GM12878 (cell line): ENCODE measurements around the gene LTB4R2.

ENCODE experiments used
- CREB1 ChIP-seq: IDR thresholded peaks from 2 replicates; pipeline ENCODE4 v1.6.1; 2012; ENCODE audit warnings: low read depth, mild to moderate bottlenecking, inconsistent platforms
- CTCF ChIP-seq, 3 experiments: IDR thresholded peaks in 2 of 3; conservative IDR thresholded peaks in 1 of 3; 2 replicates each; pipeline ENCODE4 v1.5.1; 2011; ENCODE audit warnings: low read depth in 3 of 3, low read length in 3 of 3, mild to moderate bottlenecking in 3 of 3, control low read depth in 2 of 3, moderate library complexity in 2 of 3, inconsistent platforms in 1 of 3, mixed read lengths in 1 of 3; ENCODE audit not compliant: control insufficient read depth in 2 of 3, insufficient read depth in 1 of 3; ENCODE audit errors: extremely low read depth in 1 of 3
- HCFC1 ChIP-seq: fragments of 150-350 bp; IDR thresholded peaks from 2 replicates; pipeline ENCODE4 v1.6.1; 2014; ENCODE audit warnings: low read length
- MAX ChIP-seq: IDR thresholded peaks from 2 replicates; pipeline ENCODE4 v1.6.1; 2012; ENCODE audit warnings: low read depth, low read length, improper control_type of control experiment
- MEF2A ChIP-seq: IDR thresholded peaks from 2 replicates; pipeline ENCODE4 v1.6.1; 2011; ENCODE audit warnings: low read depth, mild to moderate bottlenecking, low read length, moderate library complexity; ENCODE audit not compliant: insufficient read depth
- MEF2B ChIP-seq: fragments of 450-650 bp; IDR thresholded peaks from 2 replicates; pipeline ENCODE4 v1.6.1; 2018; ENCODE audit warnings: mild to moderate bottlenecking, moderate library complexity; ENCODE audit not compliant: partially characterized antibody, poor library complexity, severe bottlenecking
- NRF1 ChIP-seq: conservative IDR thresholded peaks from 2 replicates; pipeline ENCODE4 v1.6.1; 2011; ENCODE audit warnings: mild to moderate bottlenecking, low read depth, low read length, improper control_type of control experiment
- POLR2A ChIP-seq: IDR thresholded peaks from 2 replicates; pipeline ENCODE4 v1.6.1; 2011; ENCODE audit warnings: low read depth, mild to moderate bottlenecking, low read length
- POLR2AphosphoS2 ChIP-seq: IDR thresholded peaks from 2 replicates; pipeline ENCODE4 v1.6.1; 2011; ENCODE audit warnings: low read depth, mild to moderate bottlenecking, low read length, improper control_type of control experiment, moderate library complexity
- RB1 ChIP-seq: fragments of 450-650 bp; formaldehyde crosslinking; IDR thresholded peaks from 2 replicates; pipeline ENCODE4 v1.6.1; 2017; ENCODE audit warnings: mild to moderate bottlenecking, borderline replicate concordance
- RBBP5 ChIP-seq: fragments of 200-600 bp; sonication (generic); conservative IDR thresholded peaks from 2 replicates; pipeline ENCODE4 v1.6.1; 2016
- SP1 ChIP-seq: IDR thresholded peaks from one replicate; pipeline ENCODE4 v1.6.1; 2011; ENCODE audit warnings: low read depth, low read length
- TAF1 ChIP-seq: IDR thresholded peaks from 2 replicates; pipeline ENCODE4 v1.6.1; 2011; ENCODE audit warnings: mild to moderate bottlenecking, low read depth, low read length, borderline replicate concordance
- TF ChIP-seq, protein P1 (sequence below): IDR thresholded peaks from 2 replicates; pipeline ENCODE4 v1.6.1; 2012; ENCODE audit warnings: mild to moderate bottlenecking, low read depth, low read length

DNA sequence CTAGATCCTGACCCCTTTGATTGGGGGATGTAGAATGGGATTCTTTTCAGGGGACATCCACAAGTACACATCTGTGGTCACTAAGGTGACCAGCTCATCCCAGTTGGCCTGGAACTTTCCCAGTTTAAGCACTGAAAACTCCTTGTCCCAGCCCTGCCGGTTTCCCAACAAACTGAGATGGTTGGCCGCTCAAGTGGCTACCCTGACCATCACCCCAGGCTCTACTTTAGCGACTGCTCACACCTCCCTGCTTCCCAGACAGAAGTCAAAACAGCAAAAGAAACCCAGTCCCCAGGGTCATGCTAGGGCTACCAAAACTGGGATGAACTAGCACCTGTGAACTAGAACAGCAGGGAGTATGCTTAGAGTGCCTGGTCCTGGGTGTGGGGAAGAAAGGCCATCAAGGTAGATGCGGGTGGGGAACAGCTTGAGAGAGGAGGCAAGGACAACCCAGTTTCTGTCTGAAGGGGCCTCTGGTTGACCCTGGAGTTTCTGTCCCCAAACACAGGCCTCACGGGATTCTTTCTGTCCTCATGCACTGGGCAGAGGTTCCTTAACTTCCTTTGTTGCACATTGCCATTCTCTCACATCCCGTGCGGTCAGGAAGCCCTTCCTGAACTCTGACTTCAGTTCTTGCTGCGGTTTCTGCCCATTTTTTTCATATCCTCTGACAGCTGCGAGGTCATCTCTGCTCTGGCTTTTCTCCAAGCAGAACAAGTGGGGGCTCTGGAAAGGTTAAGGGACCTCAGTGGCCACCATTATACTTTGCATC, 3.0 kb downstream of the LTB4R2 start:
- TF ChIP-seq CTCF (IDR thresholded peaks at IDR 0.05 in 2 of 3, conservative IDR thresholded peaks at IDR 0.05 in 1 of 3; ENCODE audit: control insufficient read depth in 2 of 3, extremely low read depth in 1 of 3, insufficient read depth in 1 of 3, low read depth in 3 of 3, low read length in 3 of 3) (no peak), POLR2A (no peak), CREB1 (no peak), SP1 (no peak), MEF2A (no peak), MEF2B (no peak), TAF1 (no peak), NRF1 (no peak), HCFC1 (no peak), RBBP5 (no peak), RB1 (no peak), MAX (no peak), POLR2AphosphoS2 (no peak)
- TF ChIP-seq, protein P1, sequence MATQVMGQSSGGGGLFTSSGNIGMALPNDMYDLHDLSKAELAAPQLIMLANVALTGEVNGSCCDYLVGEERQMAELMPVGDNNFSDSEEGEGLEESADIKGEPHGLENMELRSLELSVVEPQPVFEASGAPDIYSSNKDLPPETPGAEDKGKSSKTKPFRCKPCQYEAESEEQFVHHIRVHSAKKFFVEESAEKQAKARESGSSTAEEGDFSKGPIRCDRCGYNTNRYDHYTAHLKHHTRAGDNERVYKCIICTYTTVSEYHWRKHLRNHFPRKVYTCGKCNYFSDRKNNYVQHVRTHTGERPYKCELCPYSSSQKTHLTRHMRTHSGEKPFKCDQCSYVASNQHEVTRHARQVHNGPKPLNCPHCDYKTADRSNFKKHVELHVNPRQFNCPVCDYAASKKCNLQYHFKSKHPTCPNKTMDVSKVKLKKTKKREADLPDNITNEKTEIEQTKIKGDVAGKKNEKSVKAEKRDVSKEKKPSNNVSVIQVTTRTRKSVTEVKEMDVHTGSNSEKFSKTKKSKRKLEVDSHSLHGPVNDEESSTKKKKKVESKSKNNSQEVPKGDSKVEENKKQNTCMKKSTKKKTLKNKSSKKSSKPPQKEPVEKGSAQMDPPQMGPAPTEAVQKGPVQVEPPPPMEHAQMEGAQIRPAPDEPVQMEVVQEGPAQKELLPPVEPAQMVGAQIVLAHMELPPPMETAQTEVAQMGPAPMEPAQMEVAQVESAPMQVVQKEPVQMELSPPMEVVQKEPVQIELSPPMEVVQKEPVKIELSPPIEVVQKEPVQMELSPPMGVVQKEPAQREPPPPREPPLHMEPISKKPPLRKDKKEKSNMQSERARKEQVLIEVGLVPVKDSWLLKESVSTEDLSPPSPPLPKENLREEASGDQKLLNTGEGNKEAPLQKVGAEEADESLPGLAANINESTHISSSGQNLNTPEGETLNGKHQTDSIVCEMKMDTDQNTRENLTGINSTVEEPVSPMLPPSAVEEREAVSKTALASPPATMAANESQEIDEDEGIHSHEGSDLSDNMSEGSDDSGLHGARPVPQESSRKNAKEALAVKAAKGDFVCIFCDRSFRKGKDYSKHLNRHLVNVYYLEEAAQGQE, result no peak
